HG02981 (cell line): ENCODE measurements around the gene SPRYD3.
"Not testable (repeated sequence)": the region's sequence is repeated elsewhere in the genome, so short reads cannot be mapped to it uniquely, and the experiment has no call there.

ENCODE experiments used
- ATAC-seq: cut with Tn5 transposase; IDR thresholded peaks from one replicate; pipeline ENCODE4 v1.9.1; 2021; ENCODE audit warnings: mild to moderate bottlenecking, moderate library complexity; ENCODE audit not compliant: unreplicated experiment

Gene SPRYD3

DNA sequence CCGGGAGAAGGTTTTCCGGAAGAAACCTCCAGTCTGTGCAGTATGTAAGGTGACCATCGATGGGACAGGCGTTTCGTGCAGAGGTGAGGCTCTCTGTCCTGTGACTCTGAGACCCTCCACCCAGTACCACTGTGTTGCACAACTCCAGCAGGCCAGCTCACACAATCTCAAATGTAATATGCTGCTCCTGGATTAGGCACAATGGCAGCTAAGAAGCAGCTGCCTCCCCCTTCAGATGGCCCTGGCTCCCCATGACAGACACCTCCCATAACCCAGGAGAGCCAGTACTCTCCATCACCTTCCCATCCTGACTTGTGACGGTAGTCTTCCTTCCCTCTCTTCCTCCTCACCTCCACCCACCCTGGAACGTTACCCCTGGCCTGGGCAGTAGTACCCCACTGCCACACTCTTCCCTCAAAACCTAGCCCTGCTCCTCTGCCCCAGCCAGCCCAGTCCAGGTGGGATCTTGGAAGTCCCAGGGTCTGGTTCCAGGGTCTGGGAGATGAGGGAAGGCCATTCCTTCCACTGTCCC is 27.2 kb downstream of the SPRYD3 start:
- no peak for ATAC-seq

- no peak for ATAC-seq
Observed at GRCh38 chr12:53051058-53051880, 27.9 kb downstream of the SPRYD3 start.

DNA sequence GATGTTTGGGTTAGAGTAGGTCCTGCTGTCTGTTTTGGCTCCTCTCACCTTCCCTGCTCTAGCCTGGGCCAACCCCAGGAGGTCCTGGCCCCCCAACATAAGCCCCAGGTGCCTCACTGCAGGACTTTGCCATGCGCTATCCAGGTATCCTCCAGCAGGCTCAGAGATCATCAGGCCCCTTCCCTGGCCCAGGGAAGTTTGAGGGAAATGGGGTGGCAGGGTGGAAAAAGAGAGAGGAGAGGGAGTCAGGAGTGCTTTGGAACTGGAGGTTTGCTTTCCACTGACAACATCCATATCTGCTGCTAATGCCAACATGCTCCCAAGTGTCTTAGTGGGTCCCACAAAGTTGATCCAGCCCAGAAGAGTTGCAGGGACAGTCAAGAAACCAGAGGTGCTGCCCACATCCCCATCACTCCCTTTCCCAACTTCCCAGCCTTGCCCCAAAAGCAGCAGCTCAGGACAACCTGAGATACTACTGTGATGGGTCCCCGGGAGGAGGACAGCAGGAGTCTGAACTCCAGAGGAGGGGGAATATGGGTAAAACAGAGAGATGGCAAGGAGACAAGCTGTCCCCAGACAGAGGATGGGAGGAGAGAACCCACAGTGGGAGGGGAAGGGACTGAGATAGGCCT is 28.6 kb downstream of the SPRYD3 start:
- no peak for ATAC-seq

DNA sequence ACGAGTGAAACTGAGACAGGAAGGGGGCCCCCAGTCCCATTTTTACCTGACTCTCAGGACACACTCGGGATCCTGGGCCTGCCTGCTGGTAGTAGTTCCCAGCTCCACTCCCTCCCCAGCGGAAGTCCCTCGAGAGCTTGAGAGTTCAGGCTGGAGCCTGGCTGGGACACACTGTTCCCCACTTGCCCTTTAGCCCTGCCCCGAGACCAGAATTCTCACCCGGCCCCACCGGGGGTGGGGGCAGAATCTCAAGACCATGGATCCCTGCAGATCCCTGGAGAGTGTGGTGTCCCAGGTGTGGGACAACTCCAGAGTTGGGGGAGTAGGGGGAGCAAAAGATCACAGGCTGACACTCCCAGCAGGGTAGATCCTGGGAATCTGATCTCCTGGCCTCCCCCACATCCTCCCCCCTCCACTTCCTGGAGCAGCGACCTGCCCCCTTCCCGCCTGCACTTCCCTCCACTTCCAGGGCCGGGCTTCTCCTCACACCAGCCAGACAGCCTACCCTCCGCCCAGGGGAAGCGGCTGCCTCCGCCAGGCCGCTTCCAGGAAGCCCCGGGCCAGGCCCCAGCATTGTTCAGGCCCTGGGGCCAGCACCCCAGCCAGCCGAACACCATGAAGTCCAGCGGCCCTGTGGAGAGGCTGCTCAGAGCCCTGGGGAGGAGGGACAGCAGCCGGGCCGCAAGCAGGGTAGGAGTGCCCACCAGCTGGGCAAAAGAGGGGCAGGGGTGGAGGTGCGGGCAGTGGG is 29.4 kb downstream of the SPRYD3 start, which contains the start of gene TNS2:
TSS of gene TNS2 (plus strand) at position 495 of the 748 bp plus-strand sequence. CDS start at position 616, 121 bp downstream.
- ATAC-seq, result no peak

- no peak for ATAC-seq
Observed at GRCh38 chr12:53048780-53049401, 30.3 kb downstream of the SPRYD3 start.

DNA sequence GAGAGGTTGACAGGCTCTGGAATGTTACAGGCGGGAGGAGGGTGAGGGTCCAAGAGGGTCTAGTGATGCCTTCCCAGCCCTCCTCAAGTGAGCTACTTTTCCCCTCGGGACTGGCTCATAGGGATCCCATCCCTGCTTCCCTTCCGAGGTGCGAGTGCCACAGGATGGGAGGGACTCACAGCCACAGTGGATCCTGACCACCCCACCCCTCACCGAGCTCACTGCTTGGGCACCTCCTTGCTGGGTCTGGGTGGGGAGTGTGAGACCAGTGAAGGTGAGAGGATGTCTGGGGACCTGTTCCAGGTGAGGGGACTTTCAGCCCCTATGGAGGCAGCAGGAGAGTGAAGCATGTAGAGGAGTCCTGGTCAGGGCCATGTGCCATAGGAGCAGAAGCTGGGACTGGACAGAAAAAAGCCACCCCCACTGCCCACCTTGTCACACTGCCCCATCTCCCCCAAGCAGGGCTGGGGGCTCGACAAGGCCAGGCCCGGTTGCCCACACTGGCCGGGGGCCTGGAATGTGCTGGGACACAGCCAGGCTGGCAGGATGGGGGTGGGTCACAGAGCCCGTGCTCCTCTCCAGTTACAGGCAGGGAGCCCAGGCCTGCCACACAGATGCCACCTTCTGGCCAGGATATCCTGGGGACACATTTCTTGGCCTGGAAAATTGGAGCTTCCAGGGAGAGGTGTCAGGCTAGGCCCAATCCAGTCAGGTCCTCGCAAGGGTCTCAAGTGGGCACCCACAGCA is 31.0 kb downstream of the SPRYD3 start:
- ATAC-seq, result no peak

GRCh38 chr12:53047221-53048032 is 31.8 kb downstream of the SPRYD3 start:
- peak; percentile 61 for ATAC-seq

GRCh38 chr12:53046655-53047220 is 32.5 kb downstream of the SPRYD3 start:
- ATAC-seq, result peak; percentile 32

DNA sequence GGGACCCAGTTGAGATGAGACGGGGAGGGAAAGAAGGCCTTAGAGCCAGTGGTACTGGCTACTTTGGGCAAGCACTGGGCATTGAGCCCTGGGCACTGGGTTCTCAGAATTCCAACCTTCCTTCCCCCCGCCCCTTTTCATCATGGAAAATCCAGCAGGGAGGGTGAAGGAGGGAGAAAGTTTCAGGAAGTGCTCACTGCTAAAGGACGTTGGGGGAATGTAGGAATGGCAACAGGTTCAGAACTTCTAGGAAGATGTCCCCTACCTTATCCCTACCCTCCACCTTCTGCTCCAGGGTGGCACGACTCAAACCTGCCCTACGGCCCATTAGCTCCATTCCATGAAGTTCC is 33.5 kb downstream of the SPRYD3 start:
- no peak for ATAC-seq

- ATAC-seq, result no peak
Observed at GRCh38 chr12:53044896-53045695, 34.1 kb downstream of the SPRYD3 start.

GRCh38 chr12:53044052-53044581 is 35.1 kb downstream of the SPRYD3 start:
- ATAC-seq, result no peak

DNA sequence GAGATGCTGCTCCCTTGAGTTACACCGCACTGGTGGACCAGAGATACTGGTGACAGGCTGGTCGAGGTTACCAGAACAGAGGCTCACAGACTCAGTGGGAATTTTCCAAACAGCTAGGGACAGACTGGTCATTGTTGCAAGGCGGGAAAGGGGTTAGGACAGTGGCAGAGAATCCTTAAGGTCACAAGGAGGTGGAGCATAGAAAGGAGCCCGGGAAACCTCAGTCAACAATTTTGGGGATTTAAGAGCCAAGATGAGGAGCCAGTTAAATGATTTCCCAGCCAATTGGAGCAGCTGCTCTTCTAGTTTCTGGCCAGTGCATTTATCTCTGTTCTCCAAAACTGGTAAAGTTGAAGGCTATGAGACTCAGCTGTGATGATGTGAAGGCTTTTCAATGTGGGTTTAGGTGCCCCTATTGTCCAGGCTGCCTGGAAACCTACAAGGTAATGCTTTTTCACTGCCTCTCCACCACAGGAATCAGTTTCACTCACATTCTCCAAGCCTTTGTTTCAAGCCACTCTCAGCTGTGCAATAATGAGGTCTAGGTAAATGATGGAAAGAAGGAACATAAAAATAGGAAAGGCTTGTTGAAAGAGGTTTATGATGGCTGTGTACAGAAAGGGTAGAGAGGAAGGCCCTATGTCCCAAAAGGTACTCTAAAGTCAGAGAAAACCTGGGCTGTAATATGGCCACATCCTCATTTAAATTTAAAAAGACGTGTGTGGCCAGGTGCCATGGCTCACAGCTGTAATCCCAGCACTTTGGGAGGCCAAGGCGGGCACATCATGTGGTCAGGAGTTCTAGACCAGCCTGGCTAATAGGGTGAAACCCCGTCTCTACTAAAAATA is 36.4 kb downstream of the SPRYD3 start:
- ATAC-seq, result no peak

GRCh38 chr12:53039851-53040250 is 39.3 kb downstream of the SPRYD3 start:
- ATAC-seq, result no peak

DNA sequence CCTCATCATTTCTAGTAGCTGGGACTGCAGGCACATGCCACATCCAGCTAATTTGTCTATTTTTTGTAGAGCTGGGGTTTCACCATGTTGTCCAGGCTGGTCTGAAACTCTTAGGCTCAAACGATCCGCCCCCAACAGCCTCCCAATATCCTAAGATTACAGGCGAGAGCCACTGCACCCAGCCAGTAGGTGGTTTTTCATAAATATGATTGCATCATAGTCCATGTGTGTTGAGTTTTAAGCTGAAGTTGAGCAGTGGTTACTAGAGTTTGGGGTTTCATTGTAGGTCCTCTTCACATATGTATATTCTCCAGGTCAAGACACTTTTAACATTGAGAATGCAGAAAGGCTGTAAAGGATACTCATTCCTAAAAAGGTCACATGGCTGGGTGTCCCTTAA is 42.4 kb downstream of the SPRYD3 start:
- ATAC-seq, result no peak

DNA sequence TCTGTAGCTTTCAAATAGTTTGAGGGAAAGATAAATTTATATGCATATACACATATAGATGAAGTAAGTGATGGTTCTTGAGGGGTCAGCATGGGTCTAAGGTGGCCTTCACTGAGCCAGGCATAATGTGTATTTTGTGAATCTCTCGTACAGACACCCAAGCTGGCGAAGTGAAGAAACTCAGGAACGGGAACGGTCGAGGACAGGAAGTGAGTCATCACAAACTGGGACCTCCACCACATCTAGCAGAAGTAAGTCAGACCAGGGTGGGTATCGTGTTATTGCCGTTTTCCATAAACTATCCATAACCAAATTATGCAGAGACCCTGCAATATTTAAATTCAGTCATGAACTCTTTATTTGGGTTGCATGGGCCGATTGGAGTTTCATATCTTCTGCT is 44.7 kb downstream of the SPRYD3 start:
- no peak for ATAC-seq

GRCh38 chr12:53033832-53034231 is 45.4 kb downstream of the SPRYD3 start:
- not testable (repeated sequence) for ATAC-seq

GRCh38 chr12:53031616-53032015 is 47.6 kb downstream of the SPRYD3 start:
- no peak for ATAC-seq
